Pulmonary artery endothelial cell (primary cell): ENCODE results near the gene IL6. TPM values are rescaled to one million over a fixed set of nuclear protein-coding genes. Genes with fewer than 3 reads are reported as not detected.

Source experiments
- DNase-seq: peaks from one replicate; pipeline ENCODE4 v3.0.0-alpha.2; 2011; ENCODE audit warnings: low read depth, low spot score
- total RNA-seq: library from RNA; depleted of rRNA; stranded (reverse); fragments of >200 nt; gene quantifications from 2 replicates; pipeline ENCODE4 v1.2.3, GENCODE V29; 2014

The IL6 gene
- total RNA-seq, 1 donor from 2014 or later = 8.2 TPM

DNA sequence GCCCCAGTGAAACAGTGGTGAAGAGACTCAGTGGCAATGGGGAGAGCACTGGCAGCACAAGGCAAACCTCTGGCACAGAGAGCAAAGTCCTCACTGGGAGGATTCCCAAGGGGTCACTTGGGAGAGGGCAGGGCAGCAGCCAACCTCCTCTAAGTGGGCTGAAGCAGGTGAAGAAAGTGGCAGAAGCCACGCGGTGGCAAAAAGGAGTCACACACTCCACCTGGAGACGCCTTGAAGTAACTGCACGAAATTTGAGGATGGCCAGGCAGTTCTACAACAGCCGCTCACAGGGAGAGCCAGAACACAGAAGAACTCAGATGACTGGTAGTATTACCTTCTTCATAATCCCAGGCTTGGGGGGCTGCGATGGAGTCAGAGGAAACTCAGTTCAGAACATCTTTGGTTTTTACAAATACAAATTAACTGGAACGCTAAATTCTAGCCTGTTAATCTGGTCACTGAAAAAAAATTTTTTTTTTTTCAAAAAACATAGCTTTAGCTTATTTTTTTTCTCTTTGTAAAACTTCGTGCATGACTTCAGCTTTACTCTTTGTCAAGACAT lies 574 bp upstream of the IL6 start:
- DNase-seq = peak; percentile 81

- DNase-seq = no peak
These were observed 675 bp downstream of the IL6 start for GRCh38 chr7:22727714-22728035.

- DNase-seq = peak; percentile 56
These were observed 1.5 kb downstream of the IL6 start for GRCh38 chr7:22728401-22729029.

- DNase-seq = no peak
These were observed 2.3 kb downstream of the IL6 start for GRCh38 chr7:22729180-22729825.

DNA sequence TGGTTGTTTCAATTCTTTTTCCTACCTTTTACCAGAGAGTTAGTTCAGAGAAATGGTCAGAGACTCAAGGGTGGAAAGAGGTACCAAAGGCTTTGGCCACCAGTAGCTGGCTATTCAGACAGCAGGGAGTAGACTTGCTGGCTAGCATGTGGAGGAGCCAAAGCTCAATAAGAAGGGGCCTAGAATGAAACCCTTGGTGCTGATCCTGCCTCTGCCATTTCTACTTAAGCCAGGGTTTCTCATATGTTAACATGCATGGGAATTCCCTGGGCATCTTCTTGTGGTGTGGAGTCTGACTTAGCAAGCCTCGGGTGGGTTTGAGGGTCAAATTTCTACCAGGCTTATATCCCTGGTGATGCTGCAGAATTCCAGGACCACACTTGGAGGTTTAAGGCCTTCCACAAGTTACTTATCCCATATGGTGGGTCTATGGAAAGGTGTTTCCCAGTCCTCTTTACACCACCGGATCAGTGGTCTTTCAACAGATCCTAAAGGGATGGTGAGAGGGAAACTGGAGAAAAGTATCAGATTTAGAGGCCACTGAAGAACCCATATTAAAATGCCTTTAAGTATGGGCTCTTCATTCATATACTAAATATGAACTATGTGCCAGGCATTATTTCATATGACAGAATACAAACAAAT lies 3.2 kb downstream of the IL6 start:
- DNase-seq = no peak

GRCh38 chr7:22730921-22731654 lies 4.1 kb downstream of the IL6 start:
- no peak for DNase-seq

DNA sequence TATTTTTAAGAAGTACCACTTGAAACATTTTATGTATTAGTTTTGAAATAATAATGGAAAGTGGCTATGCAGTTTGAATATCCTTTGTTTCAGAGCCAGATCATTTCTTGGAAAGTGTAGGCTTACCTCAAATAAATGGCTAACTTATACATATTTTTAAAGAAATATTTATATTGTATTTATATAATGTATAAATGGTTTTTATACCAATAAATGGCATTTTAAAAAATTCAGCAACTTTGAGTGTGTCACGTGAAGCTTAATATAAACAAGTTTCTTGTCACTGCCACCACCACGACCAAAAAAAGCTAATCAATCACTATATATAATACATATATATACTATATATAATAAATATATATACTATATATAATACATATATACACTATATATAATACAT lies 4.8 kb downstream of the IL6 start:
- DNase-seq = no peak

- no peak for DNase-seq
These were observed 5.6 kb downstream of the IL6 start for GRCh38 chr7:22732556-22733126.

GRCh38 chr7:22733761-22734160 lies 6.8 kb downstream of the IL6 start:
- no peak for DNase-seq

DNA sequence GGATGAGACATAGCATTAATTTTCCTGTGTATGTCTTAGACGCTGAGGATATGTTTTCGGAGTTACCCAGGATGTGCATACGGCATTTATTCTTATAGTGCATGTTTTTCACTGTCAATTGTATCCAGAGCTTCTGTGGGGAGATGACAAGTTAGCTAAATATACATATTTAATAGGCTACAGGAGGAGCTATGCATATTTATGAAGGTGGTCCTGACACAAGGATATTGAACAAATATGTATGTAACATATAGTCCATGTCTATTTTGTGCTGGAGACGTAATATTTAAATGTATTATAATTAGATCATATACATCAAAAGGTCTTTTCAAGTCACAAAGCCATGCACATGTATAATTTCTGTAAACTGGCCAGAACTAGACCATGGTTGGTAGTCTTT lies 16.0 kb downstream of the IL6 start:
- DNase-seq = no peak

- no peak for DNase-seq
These were observed 24.3 kb downstream of the IL6 start for GRCh38 chr7:22751341-22751740.

DNA sequence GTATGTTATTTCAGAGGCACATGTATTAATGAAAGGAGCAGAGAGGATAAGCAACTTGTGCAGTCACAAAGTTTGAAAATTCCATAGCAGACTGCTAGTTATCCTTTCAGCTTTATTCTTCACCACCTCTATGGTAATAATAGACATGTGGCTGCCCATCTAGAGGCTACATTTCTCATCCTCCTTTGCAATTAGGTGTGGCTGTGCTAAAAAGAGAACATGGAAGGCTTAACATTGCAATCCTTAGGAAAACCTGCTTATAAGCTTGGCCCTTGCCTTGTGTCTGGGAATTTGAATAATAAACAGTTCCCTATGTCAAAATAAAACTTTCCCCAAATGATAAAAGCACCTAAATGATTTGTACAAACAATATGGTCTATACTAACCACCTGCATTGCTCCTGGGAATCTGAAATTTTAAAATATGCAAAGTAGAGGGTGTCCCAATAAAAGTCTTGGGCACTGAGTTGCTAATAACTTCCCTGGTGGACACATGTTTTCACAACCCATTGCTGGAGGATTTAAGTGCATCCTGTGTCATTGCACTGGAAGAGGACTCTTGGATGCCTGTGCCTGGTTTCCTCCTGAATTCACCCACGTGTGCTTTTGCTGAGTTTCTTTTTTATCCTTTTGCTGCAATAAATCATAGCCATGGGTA lies 30.5 kb downstream of the IL6 start:
- DNase-seq = no peak

GRCh38 chr7:22758576-22758975 lies 31.6 kb downstream of the IL6 start:
- no peak for DNase-seq

- DNase-seq = no peak
These were observed 32.7 kb downstream of the IL6 start for GRCh38 chr7:22759721-22760120.

GRCh38 chr7:22762866-22763265 lies 35.9 kb downstream of the IL6 start:
- no peak for DNase-seq

DNA sequence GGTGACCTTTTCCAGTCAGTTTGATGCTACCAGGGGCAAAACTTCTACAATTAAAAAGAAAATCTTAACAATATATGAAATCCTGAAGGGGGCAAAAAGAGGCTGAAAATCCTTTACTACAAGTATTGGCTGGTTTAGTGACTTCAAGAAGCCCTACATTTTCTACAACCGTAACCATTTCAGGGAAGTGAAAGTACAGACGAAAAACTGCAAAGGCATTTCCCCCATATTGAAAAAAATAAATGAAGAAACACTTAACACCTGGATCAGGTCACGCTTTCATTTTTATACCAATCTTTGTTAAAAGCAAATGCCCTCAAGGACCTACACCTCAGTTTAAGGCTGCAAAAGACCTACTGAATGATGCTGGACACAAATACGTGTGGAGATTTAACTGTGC lies 38.6 kb downstream of the IL6 start:
- DNase-seq = no peak

DNA sequence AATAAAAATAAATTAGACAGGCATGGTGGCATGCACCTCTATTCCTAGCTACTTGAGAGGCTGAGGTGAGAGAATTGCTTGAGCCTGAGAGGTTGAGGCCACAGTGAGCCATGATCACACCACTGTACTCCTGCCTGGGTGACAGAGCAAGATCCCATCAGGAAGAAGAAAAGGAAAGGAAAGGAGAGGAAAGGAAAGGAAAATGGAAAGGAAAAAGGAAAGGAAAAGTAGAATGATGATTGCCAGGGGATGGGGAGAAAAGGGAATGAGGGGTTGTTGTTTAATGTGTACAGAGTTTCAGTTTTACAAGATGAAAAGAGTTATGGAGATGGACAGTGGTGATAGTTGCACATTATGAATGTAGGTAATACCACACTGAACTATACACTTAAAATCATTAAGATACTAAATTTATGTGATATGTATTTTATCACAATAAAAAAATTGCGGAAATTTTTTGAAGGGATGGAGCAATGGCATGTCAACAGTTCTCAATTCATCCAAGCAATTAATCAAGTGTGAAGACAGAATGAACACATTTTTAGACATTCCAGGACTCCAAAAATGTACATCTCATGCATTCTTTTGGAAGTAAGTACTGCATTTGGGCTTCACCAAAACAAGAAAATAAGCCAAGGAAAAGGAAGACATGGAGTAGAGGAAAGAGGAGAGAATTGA lies 44.3 kb downstream of the IL6 start:
- DNase-seq = no peak

- no peak for DNase-seq
These were observed 44.9 kb downstream of the IL6 start for GRCh38 chr7:22771872-22772228.

DNA sequence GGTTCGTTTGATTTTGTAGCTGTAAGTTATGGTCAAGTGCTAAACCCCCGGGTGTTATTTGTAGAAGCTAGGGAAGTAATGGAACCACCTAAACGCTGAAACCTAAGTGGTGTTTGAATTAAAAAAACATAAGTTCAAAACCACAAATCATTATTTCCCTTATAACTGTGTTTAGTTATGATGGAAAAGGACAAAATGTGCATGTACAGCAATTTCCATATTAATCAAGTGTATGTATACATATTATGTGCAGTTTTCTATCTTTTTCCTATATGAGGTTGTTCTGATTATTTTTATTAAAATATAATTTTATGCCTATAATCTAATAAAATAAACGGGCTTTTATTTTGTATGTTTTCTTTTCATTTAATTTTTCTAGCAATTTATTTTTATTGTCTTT lies 45.9 kb downstream of the IL6 start:
- DNase-seq = no peak

GRCh38 chr7:22776964-22777363 lies 50.0 kb downstream of the IL6 start:
- no peak for DNase-seq
